ENCODE data around the gene PRXL2B.
"Not testable (repeated sequence)": the region's sequence is repeated elsewhere in the genome, so short reads cannot be mapped to it uniquely, and the experiment has no call there.

The PRXL2B gene

DNA sequence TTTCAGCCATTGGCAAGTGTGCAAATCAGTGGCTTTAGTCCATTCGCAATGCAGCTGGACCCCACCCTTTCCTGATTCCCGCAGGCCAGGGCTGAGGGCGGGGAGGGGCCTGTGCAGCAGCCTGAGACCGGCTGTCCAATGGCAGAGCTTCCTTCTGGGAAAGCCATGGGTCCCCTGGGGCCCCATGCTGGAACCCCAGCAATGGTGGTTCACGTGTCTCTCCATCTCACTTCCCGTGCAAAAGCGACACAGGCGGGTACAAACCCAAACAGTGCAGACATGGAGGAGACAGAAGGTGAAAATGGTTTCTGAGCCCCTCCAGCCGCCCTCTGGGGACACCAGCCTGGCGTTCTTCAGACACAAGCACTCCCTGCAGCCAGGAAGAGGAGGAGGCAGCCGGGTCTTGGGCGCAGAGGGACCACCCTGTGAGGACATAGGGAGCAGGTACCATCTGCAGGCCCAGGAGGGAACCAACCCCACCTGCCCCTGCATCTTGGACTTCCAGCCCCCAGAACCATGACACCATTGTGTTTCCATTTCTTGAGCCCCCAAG is 36.2 kb upstream of the PRXL2B start:
- not testable (repeated sequence) for DNase-seq (ENCODE audit: low read depth)

DNA sequence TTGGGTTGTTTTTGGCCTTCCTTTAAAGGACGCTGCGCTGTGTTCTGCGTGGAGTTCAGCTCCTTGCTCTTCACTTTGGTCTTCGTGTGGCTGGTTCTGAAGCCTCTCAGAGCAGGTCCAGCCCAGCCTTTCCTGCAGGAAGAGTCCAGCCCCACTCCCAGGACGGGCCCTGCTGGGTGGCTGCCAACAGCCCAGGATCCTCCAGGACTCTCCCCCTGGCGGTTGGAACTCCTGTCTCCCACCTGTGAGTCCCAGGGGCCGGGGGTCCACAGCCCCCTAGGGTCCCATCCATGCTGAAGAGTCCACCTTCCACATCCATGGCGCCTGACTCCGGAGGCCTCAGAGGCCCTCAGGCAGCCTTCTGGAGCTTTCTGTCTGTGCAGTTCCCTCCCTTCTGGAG is 35.0 kb upstream of the PRXL2B start:
- DNase-seq (ENCODE audit: low read depth) = not testable (repeated sequence)

DNA sequence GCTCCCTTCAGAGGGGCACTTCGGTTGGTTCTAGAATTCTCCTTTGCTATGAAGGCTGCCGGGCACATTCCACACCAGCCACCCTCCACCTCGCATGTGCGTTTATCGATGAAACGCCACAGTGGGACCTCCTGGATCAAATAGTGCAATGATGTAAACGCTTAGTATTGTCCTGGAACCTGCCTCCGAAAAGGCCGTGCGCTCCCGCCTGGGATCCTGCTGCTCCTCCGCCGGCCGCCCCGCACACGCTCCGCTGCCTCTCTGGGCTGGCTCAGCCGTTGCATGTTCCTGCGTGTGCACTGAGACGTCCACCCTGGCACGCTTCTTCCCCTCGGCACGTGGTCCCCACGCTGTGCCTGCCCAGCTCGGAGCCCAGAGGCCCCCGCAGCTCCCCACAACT is 34.4 kb upstream of the PRXL2B start:
- no peak for DNase-seq (ENCODE audit: low read depth)

GRCh38 chr1:2553076-2553475 is 33.5 kb upstream of the PRXL2B start:
- not testable (repeated sequence) for DNase-seq (ENCODE audit: low read depth)

DNA sequence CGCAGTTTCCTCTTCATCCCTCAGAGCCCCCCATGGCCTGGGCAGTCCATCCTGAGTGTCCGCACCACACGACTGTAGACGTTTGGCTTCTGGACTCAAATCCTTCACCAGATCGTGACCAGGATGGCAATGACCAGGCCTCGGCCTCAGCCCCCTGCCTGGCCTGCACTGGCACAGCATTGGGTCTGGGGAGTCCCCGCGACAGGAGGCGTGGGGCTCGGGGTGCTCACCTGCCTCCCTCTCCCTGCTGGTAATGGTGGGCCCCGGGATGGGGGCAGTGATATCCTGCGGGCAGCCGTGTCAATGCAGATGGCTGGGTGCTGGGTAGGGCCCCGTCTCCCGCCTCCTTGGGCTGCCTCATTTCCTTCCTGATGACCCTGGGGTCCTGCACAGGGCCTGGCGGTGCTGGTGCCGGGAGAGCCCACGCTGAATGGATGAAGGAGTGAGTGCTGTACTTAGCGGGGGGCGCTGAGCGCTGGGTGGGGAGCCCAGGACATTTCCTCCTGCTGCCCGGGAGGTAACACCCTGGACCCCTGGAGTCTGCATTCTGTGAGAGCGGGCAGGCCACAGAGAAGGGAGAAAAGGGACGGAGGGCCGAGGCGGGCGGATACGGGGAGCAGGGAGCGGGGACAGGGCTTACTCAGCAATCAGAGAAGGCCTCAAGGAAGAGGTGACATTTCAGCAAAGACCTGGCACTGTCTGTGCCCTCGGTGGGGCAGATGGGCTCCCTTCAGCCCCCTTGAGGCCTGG is 32.5 kb upstream of the PRXL2B start:
- DNase-seq (ENCODE audit: low read depth) = no peak

- DNase-seq (ENCODE audit: low read depth) = no peak
These were observed 31.8 kb upstream of the PRXL2B start for GRCh38 chr1:2554621-2555387.

GRCh38 chr1:2555634-2556276 is 30.8 kb upstream of the PRXL2B start:
- no peak for DNase-seq (ENCODE audit: low read depth)

DNA sequence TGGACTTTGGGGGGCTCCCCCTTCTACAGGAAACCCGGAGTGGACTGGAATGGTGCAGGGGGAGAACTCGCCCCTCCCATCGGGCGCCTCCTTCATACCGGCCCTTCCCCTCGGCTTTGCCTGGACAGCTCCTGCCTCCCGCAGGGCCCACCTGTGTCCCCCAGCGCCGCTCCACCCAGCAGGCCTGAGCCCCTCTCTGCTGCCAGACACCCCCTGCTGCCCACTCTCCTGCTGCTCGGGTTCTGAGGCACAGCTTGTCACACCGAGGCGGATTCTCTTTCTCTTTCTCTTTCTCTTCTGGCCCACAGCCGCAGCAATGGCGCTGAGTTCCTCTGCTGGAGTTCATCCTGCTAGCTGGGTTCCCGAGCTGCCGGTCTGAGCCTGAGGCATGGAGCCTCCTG is 30.3 kb upstream of the PRXL2B start, which contains the start of gene TNFRSF14:
Gene TNFRSF14 (plus strand): TSS at position 95 of the 401 bp plus-strand sequence. CDS start 294 bp downstream, at position 389.
- peak; percentile 61 for DNase-seq (ENCODE audit: low read depth)

- DNase-seq (ENCODE audit: low read depth) = no peak
These were observed 29.7 kb upstream of the PRXL2B start for GRCh38 chr1:2556678-2557481.

- DNase-seq (ENCODE audit: low read depth) = no peak
These were observed 28.8 kb upstream of the PRXL2B start for GRCh38 chr1:2557482-2558400.

DNA sequence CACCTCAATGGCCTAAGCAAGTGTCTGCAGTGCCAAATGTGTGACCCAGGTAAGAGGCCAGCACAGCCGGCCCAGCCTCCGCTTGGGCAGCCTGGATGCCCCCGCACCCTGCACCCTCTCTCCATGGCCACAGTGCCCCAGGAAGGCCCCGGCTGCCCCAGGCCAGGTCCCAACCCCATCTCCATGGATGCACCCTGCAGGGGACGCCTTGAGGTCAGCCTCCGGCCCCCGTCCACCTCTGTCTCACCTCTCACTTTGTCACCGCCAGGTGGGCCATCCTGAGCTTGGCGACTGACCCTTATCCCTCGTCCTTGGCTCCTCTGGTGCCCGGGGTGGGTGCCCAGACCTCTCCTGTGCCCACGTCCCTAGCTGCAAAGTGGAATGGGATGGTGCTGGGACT is 28.2 kb upstream of the PRXL2B start:
- DNase-seq (ENCODE audit: low read depth) = no peak

GRCh38 chr1:2558861-2559260 is 27.7 kb upstream of the PRXL2B start:
- no peak for DNase-seq (ENCODE audit: low read depth)

- DNase-seq (ENCODE audit: low read depth) = no peak
These were observed 26.9 kb upstream of the PRXL2B start for GRCh38 chr1:2559509-2560298.

- no peak for DNase-seq (ENCODE audit: low read depth)
These were observed 26.1 kb upstream of the PRXL2B start for GRCh38 chr1:2560299-2561073.

DNA sequence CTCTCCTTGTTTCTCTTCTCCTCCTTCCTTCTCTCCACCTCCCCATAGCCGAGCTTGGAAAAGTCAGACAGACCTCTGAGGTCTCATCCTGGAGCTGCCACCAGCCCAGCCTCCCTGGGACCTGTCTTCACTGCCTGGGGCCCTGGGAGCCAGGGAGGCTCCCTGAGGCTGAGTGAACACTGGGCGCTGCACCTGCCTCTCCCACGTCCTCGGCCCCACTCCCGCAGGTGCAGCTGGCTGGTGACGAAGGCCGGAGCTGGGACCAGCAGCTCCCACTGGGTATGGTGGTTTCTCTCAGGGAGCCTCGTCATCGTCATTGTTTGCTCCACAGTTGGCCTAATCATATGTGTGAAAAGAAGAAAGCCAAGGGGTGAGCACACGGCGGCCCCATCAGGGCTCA is 25.1 kb upstream of the PRXL2B start:
- DNase-seq (ENCODE audit: low read depth) = no peak

GRCh38 chr1:2561898-2562895 is 24.4 kb upstream of the PRXL2B start:
- no peak for DNase-seq (ENCODE audit: low read depth)

GRCh38 chr1:2563205-2563604 is 23.4 kb upstream of the PRXL2B start:
- no peak for DNase-seq (ENCODE audit: low read depth)
